Epithelial cell of esophagus (primary cell): Measurements from ENCODE around the gene CTNNAL1.

Experiments used
- DNase-seq: peaks from one replicate; pipeline ENCODE4 v3.0.0; 2010; ENCODE audit warnings: low read depth
- H3K4me3 ChIP-seq: 2 replicates; pipeline ENCODE4 v1.5.1; 2011; ENCODE audit warnings: mild to moderate bottlenecking, low read length, control low read depth
- CTCF ChIP-seq: IDR thresholded peaks from 2 replicates; pipeline ENCODE4 v1.5.1; 2011; ENCODE audit warnings: low read depth, mild to moderate bottlenecking, low read length, control low read depth, inconsistent platforms; ENCODE audit not compliant: insufficient read depth; ENCODE audit errors: missing control alignments

The CTNNAL1 gene

GRCh38 chr9:108953983-108954574, 59.2 kb downstream of the CTNNAL1 start:
- TF ChIP-seq CTCF = peak; percentile 57
- no peak overlapping the region for H3K4me3 ChIP-seq
- peak; percentile 63 for DNase-seq

GRCh38 chr9:108951578-108951977, 61.7 kb downstream of the CTNNAL1 start:
- H3K4me3 ChIP-seq = no peak overlapping the region
- no peak for DNase-seq
- no peak for TF ChIP-seq CTCF

GRCh38 chr9:108950168-108950567, 63.1 kb downstream of the CTNNAL1 start:
- H3K4me3 ChIP-seq = no peak overlapping the region
- TF ChIP-seq CTCF = no peak
- no peak for DNase-seq

GRCh38 chr9:108939975-108940374, 73.3 kb downstream of the CTNNAL1 start:
- no peak overlapping the region for H3K4me3 ChIP-seq
- no peak for TF ChIP-seq CTCF
- no peak for DNase-seq

GRCh38 chr9:108937561-108938305, 75.6 kb downstream of the CTNNAL1 start:
- no peak for DNase-seq
- H3K4me3 ChIP-seq = no peak overlapping the region
- no peak for TF ChIP-seq CTCF

DNA sequence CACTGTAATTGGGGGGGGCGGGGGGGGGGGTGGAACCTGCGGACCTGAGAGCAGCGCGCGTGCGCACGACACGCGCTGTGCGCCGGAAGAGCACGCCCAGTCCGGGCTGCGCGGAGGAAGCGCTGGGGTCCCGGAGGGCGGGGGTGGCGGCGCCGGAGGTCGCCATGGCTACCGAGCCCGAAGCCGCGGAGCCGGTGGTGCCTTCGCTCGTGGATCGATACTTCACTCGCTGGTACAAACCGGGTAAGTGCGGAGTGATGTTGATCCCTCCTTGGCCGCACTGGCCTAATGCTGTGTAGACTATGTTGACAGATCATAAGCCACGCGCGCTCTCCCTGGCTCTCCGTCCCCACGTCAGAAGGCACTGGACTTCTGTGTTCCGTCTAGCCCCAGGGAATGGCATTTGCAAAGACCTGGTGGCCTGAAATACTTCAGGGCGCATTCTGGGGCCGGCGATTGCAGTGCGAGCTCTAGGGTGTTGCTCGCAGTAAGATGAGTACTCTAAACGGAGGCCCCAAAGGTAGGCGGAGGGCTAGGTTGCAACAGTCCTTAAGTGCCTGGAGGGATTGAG, 78.9 kb downstream of the CTNNAL1 start, which contains the start of gene ABITRAM:
Gene ABITRAM, plus strand, starts transcription at position 78 of the 571 bp plus-strand sequence. Its CDS starts 87 bp downstream, at position 165.
- peak within 1 kb of the TSS; percentile 88 for H3K4me3 ChIP-seq
- peak; percentile 83 for DNase-seq
- no peak for TF ChIP-seq CTCF
